WTC11 (cell line): Measurements from ENCODE around the gene NIT2. TPM values are rescaled to one million over a fixed set of nuclear protein-coding genes. Genes with fewer than 3 reads are reported as not detected.
A peak's percentile ranks its signal among the peaks of the same experiment; 100 is the strongest.

Experiments
- ATAC-seq: fragments of 200-7000 bp; cut with Tn5 transposase; 2 replicates; pipeline ENCODE4 v1.10.0; 2021; ENCODE audit warnings: mild to moderate bottlenecking, moderate library complexity
- CTCF ChIA-PET: fragments of 300-600 bp; sonication (Branson Sonifier 250); formaldehyde crosslinking; loops from one replicate; lab custom pipeline; 2021; ENCODE audit warnings: antibody characterized with exemption; lab: Charles Lee
- POLR2A ChIA-PET: fragments of 350-600 bp; sonication (Branson Sonifier 250); formaldehyde crosslinking; loops from one replicate; lab custom pipeline; 2021; ENCODE audit warnings: antibody characterized with exemption; lab: Charles Lee
- DNase-seq: peaks from one replicate; pipeline ENCODE4 v3.0.0; 2021; ENCODE audit warnings: low spot score
- H3K27ac Mint-ChIP-seq: 2 replicates; pipeline ENCODE4 v1.8.0; 2021; ENCODE audit warnings: mixed read lengths
- H3K27me3 Mint-ChIP-seq: 2 replicates; pipeline ENCODE4 v1.8.0; 2021; ENCODE audit warnings: low read depth, mild to moderate bottlenecking, moderate library complexity, mixed read lengths
- H3K36me3 Mint-ChIP-seq: 2 replicates; pipeline ENCODE4 v1.8.0; 2021; ENCODE audit warnings: mixed read lengths
- H3K4me1 Mint-ChIP-seq: 2 replicates; pipeline ENCODE4 v1.8.0; 2022; ENCODE audit warnings: mixed read lengths
- H3K4me3 Mint-ChIP-seq: 2 replicates; pipeline ENCODE4 v1.8.0; 2021; ENCODE audit warnings: mild to moderate bottlenecking, moderate library complexity, mixed read lengths
- H3K9me3 Mint-ChIP-seq: 2 replicates; pipeline ENCODE4 v1.8.0; 2021; ENCODE audit warnings: mixed read lengths
- ATF1 ChIP-seq: sonication (generic); formaldehyde crosslinking; IDR thresholded peaks from 2 replicates; pipeline ENCODE4 v1.8.1; 2023; ENCODE audit warnings: mild to moderate bottlenecking, moderate library complexity, missing genetic modification reagents
- CDX4 ChIP-seq: fragments of 250-450 bp; sonication (Bioruptor Pico); IDR thresholded peaks from 2 replicates; pipeline ENCODE4 v1.9.0; 2021; ENCODE audit warnings: moderate library complexity, mild to moderate bottlenecking, inconsistent platforms, borderline replicate concordance
- E2F4 ChIP-seq: sonication (generic); formaldehyde crosslinking; IDR thresholded peaks from 2 replicates; pipeline ENCODE4 v1.8.1; 2022; ENCODE audit warnings: low read depth, mild to moderate bottlenecking, moderate library complexity, missing genetic modification reagents, borderline replicate concordance
- ESRRA ChIP-seq: sonication (generic); formaldehyde crosslinking; IDR thresholded peaks from 2 replicates; pipeline ENCODE4 v1.8.1; 2022; ENCODE audit warnings: mild to moderate bottlenecking, missing genetic modification reagents, borderline replicate concordance
- GABPB1 ChIP-seq: sonication (generic); formaldehyde crosslinking; IDR thresholded peaks from 2 replicates; pipeline ENCODE4 v1.8.1; 2023; ENCODE audit warnings: mild to moderate bottlenecking, missing genetic modification reagents
- GTF2I ChIP-seq: fragments of 250-450 bp; sonication (Bioruptor Pico); conservative IDR thresholded peaks from 2 replicates; pipeline ENCODE4 v1.4.0; 2021; ENCODE audit warnings: mild to moderate bottlenecking
- HMGXB4 ChIP-seq: sonication (generic); formaldehyde crosslinking; IDR thresholded peaks from 2 replicates; pipeline ENCODE4 v1.8.1; 2023; ENCODE audit warnings: mild to moderate bottlenecking, moderate library complexity, missing genetic modification reagents
- MYBL2 ChIP-seq: sonication (generic); formaldehyde crosslinking; IDR thresholded peaks from 2 replicates; pipeline ENCODE4 v1.8.1; 2023; ENCODE audit warnings: mild to moderate bottlenecking, moderate library complexity, missing genetic modification reagents
- SP1 ChIP-seq: sonication (generic); formaldehyde crosslinking; conservative IDR thresholded peaks from 2 replicates; pipeline ENCODE4 v1.8.1; 2022; ENCODE audit warnings: missing genetic modification reagents
- TP53 ChIP-seq: sonication (generic); formaldehyde crosslinking; IDR thresholded peaks from 2 replicates; pipeline ENCODE4 v1.8.1; 2023; ENCODE audit warnings: mild to moderate bottlenecking, missing genetic modification reagents
- ZBTB21 ChIP-seq: sonication (generic); formaldehyde crosslinking; IDR thresholded peaks from 2 replicates; pipeline ENCODE4 v1.8.1; 2023; ENCODE audit warnings: mild to moderate bottlenecking, missing genetic modification reagents, borderline replicate concordance
- ZMAT4 ChIP-seq: fragments of 250-450 bp; sonication (Bioruptor Pico); IDR thresholded peaks from 2 replicates; pipeline ENCODE4 v1.9.0; 2021; ENCODE audit warnings: mild to moderate bottlenecking
- ZNF317 ChIP-seq: sonication (generic); formaldehyde crosslinking; IDR thresholded peaks from 2 replicates; pipeline ENCODE4 v1.8.1; 2023; ENCODE audit warnings: low read depth, mild to moderate bottlenecking, moderate library complexity, missing genetic modification reagents, borderline replicate concordance
- total RNA-seq: library from RNA; stranded (reverse); gene quantifications from 3 replicates; pipeline ENCODE4 v1.2.3, GENCODE V29; 2021

The NIT2 gene
- total RNA-seq, 1 experiment from 2014 or later: 27.3 TPM

GRCh38 chr3:100396967-100397366 lies 62.4 kb downstream of the NIT2 start:
- no peaks in the 10 kb centered on the region for H3K9me3 Mint-ChIP-seq
- no peak for DNase-seq
- no peak overlapping the region for H3K4me3 Mint-ChIP-seq
- ChIA-PET CTCF (no interaction called here), POLR2A (no interaction called here)
- peaks cover 36% of the 10 kb centered on the region for H3K4me1 Mint-ChIP-seq
- no peak for ATAC-seq
- H3K27me3 Mint-ChIP-seq: no peaks in the 10 kb centered on the region
- TF ChIP-seq SP1 (CRISPR knock-in tag) (no peak), MYBL2 (CRISPR knock-in tag) (no peak), ZNF317 (no peak), ATF1 (no peak), ZMAT4 (no peak), GTF2I (CRISPR knock-in tag) (no peak)
- TF ChIP-seq, all 79 proteins: peak for 0
- Mint-ChIP-seq H3K27ac (no peak overlapping the region), H3K36me3 (no peaks in the 10 kb centered on the region)

- Mint-ChIP-seq H3K4me3 (peak overlapping the region; percentile 94), H3K27ac (no peak overlapping the region), H3K27me3 (no peaks in the 10 kb centered on the region), H3K9me3 (no peaks in the 10 kb centered on the region), H3K36me3 (peaks cover 1% of the 10 kb centered on the region; the same call in 1 of the 2 replicates), H3K4me1 (peaks cover 36% of the 10 kb centered on the region)
- CTCF ChIA-PET: no interaction called here
- TF ChIP-seq TP53 (CRISPR knock-in tag): no peak
- TF ChIP-seq CDX4 (CRISPR knock-in tag): no peak
- TF ChIP-seq E2F4 (CRISPR knock-in tag): no peak
- TF ChIP-seq ZMAT4: no peak
- TF ChIP-seq ZBTB21 (CRISPR knock-in tag): no peak
- TF ChIP-seq GABPB1 (CRISPR knock-in tag): no peak
- no peak for ATAC-seq
- POLR2A ChIA-PET: interaction anchor here (3.0 kb wide), 1 partner anchor 65 kb away, joined by 15 read pairs; the partner anchor contains the start of gene NIT2
- no peak for DNase-seq
Measured at GRCh38 chr3:100399341-100400071, 64.9 kb downstream of the NIT2 start.

GRCh38 chr3:100400419-100400779 lies 65.8 kb downstream of the NIT2 start:
- Mint-ChIP-seq H3K4me1 (peaks cover 36% of the 10 kb centered on the region), H3K27me3 (no peaks in the 10 kb centered on the region), H3K4me3 (peak overlapping the region; percentile 94), H3K9me3 (no peaks in the 10 kb centered on the region), H3K27ac (peak overlapping the region; percentile 28; the same call in 1 of the 2 replicates), H3K36me3 (peaks cover 6% of the 10 kb centered on the region; the same call in 1 of the 2 replicates)
- peak; percentile 19 for DNase-seq
- POLR2A ChIA-PET: interaction anchor here (0.6 to 3.0 kb wide), 2 partner anchors 65 to 735 kb away, joined by 4 to 15 read pairs; partner anchors contain the start of gene NIT2
- CTCF ChIA-PET: no interaction called here
- TF ChIP-seq HMGXB4 (0 out of 2 replicates have a peak, but pooled peaks have one; percentile 18), ESRRA (CRISPR knock-in tag) (0 out of 2 replicates have a peak, but pooled peaks have one; percentile 4), MYBL2 (CRISPR knock-in tag) (no peak)
- no peak for ATAC-seq
